Left lung (tissue), 10 donors: ENCODE data around the gene ST7L. TPM values are rescaled to one million over a fixed set of nuclear protein-coding genes. Genes with fewer than 3 reads are reported as not detected.
A peak's percentile ranks its signal among the peaks of the same experiment; 100 is the strongest.

Source experiments
- ATAC-seq: fragments of 200-7000 bp; cut with Tn5 transposase; one replicate; pipeline ENCODE4 v1.9.1; 2020; ENCODE audit warnings: moderate library complexity
- DNase-seq, 4 donors: peaks; one replicate each; pipeline ENCODE4 v3.0.0-alpha.2; 2013 to 2020
- H3K27ac ChIP-seq, 2 donors: fragments of 200-600 bp; sonication (generic) in 1 of 2; one replicate each; pipeline versions ENCODE4 v1.5.0 to v1.8.0; 2020 to 2021
- H3K27me3 ChIP-seq, 2 donors: fragments of 200-600 bp; sonication (generic) in 1 of 2; one replicate each; pipeline versions ENCODE4 v1.5.0 to v1.8.0; 2020 to 2021
- H3K36me3 ChIP-seq, 2 donors: fragments of 200-600 bp; sonication (generic) in 1 of 2; one replicate each; pipeline versions ENCODE4 v1.5.0 to v1.8.0; 2020 to 2021
- H3K4me1 ChIP-seq, 2 donors: fragments of 200-600 bp; one replicate each; pipeline ENCODE4 v1.8.0; 2021
- H3K4me3 ChIP-seq, 2 donors: fragments of 200-600 bp; sonication (generic) in 1 of 2; one replicate each; pipeline versions ENCODE4 v1.5.0 to v1.8.0; 2020 to 2021; ENCODE audit warnings: mild to moderate bottlenecking in 1 of 2
- H3K9me3 ChIP-seq, 2 donors: fragments of 200-600 bp; sonication (generic) in 1 of 2; one replicate each; pipeline versions ENCODE4 v1.5.0 to v1.8.0; 2020 to 2021
- intact Hi-C, 2 donors: fragments of 100-400 bp; cut with DNase I; formaldehyde crosslinking; loops; one replicate each; pipeline versions ENCODE4 v1.11.2 to v1.14.2; 2022
- polyA plus RNA-seq, 6 donors: library from polyadenylated mRNA; unstranded; fragments of 120-200 nt; gene quantifications; one replicate each; pipeline ENCODE4 v1.2.1, GENCODE V29; 2013; ENCODE audit not compliant: insufficient read length in 6 of 6
- total RNA-seq, 2 donors: library from RNA; stranded (reverse); fragmentation: NEBNext Ultra II Directional; extraction: Animal tissue kit (Norgen Biotek cat#: 25700); gene quantifications; one replicate each; pipeline ENCODE4 v1.2.1, GENCODE V29; 2021
- TF ChIP-seq, protein P1 (sequence below), 2 donors: fragments of 200-600 bp; sonication (generic) in 1 of 2; IDR thresholded peaks; one replicate each; pipeline versions ENCODE4 v1.5.0 to v1.8.0; 2021; ENCODE audit warnings: antibody characterized with exemption in 2 of 2
- donor health status: DM: no; HTN: yes; CAD: no.
- donor health status: DM: no; HTN: no; CAD: no.

ST7L gene
- total and polyA plus RNA-seq, 8 donors: 15.9 to 35.2 (median 26.8) TPM

DNA sequence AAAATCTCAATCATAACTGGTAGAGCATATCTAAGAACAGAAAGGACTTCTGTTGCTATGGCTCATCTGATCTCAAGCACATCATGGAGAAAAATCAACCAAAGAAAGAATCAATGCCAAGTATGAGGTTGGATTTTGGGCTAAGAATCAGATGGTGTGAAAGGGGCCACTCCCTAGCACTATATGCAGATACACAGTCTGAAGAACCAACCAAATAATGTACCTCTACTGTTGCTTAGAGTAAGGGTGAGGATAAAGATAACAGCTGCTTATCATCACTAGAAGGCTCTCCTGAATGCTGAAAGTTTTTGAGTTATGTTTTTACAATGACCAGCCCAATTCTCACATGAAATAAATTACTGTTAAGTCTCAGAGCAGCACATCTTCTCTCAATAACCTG, 35.6 kb downstream of the ST7L start:
- H3K27me3 ChIP-seq: no peaks in the 10 kb centered on the region
- no peaks in the 10 kb centered on the region for H3K4me1 ChIP-seq
- no peak for ATAC-seq
- H3K27ac ChIP-seq: no peak overlapping the region
- TF ChIP-seq, protein P1, sequence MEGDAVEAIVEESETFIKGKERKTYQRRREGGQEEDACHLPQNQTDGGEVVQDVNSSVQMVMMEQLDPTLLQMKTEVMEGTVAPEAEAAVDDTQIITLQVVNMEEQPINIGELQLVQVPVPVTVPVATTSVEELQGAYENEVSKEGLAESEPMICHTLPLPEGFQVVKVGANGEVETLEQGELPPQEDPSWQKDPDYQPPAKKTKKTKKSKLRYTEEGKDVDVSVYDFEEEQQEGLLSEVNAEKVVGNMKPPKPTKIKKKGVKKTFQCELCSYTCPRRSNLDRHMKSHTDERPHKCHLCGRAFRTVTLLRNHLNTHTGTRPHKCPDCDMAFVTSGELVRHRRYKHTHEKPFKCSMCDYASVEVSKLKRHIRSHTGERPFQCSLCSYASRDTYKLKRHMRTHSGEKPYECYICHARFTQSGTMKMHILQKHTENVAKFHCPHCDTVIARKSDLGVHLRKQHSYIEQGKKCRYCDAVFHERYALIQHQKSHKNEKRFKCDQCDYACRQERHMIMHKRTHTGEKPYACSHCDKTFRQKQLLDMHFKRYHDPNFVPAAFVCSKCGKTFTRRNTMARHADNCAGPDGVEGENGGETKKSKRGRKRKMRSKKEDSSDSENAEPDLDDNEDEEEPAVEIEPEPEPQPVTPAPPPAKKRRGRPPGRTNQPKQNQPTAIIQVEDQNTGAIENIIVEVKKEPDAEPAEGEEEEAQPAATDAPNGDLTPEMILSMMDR (IDR thresholded peaks at IDR 0.05): no peak
- intact Hi-C loops: no loop called here
- no peaks in the 10 kb centered on the region for H3K9me3 ChIP-seq
- no peak overlapping the region for H3K4me3 ChIP-seq
- peaks cover 0 to 27% of the 10 kb centered on the region in 2 donors for H3K36me3 ChIP-seq
- DNase-seq: no peak

DNA sequence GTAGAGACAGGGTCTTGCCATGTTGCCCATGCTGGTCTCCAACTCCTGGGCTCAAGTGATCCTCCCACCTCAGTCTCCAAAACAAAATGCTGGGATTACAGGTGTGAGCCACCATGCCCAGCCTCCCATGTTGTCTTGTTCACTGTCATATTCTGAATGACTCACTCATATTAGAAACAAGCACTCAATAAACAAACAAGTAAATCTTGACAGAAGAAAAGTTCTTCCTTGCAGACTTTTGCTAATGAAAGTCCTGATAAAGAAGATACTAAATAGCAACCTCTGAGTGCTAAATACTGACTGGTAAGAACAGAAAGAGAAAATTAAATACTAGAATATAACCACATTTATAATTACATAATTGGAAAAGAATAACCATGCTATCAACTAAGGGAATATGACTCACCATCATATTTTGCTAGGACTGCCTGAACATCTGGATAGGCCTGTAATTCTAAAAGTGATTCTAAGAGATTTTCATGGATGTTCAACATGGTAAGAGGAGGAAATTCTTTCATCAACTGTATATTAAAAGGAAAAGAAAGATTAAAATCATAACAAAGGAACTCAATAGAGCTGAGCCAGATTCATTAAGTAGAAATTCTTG, 37.3 kb downstream of the ST7L start:
- no peaks in the 10 kb centered on the region for H3K9me3 ChIP-seq
- H3K27me3 ChIP-seq: no peaks in the 10 kb centered on the region
- no peaks in the 10 kb centered on the region for H3K4me1 ChIP-seq
- H3K27ac ChIP-seq: no peak overlapping the region
- TF ChIP-seq, protein P1 (IDR thresholded peaks at IDR 0.05): no peak
- H3K36me3 ChIP-seq: peaks cover 0 to 36% of the 10 kb centered on the region in 2 donors
- no peak overlapping the region for H3K4me3 ChIP-seq
- intact Hi-C loops: no loop called here
- ATAC-seq: no peak
- DNase-seq: no peak

DNA sequence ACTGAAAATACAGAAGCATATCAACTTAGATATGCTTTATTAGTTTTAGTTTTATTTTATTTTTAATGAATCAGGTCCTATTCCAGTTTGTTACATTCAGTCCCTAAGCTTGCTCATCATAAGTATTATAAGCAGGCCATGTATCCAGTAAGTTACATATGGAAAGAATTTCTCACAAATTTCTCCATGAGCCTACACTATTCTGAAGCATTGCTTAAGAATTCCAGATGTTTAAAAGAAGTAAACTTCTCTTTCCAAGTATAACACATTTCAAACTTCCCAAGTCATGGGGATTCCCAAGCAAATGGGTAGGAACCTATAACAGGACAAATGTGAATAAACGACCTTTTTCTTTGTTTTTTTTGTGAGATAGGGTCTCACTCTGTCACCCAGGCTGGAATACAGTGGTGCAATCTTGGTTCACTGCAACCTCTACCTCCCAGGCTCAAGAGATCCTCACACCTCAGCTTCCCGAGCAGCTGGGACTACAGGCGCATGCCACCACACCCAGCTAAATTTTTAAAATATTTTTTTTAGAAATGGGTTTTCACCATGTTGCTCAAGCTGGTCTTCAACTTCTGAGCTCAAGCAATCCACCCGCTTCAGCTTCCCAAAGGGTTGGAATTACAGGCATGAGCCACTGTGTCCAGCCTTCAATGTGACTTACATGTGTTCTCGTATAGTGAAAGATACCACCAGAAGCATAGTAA, 39.0 kb downstream of the ST7L start:
- no peak for ATAC-seq
- intact Hi-C loops: no loop called here
- H3K36me3 ChIP-seq: peaks cover 0 to 51% of the 10 kb centered on the region in 2 donors

DNA sequence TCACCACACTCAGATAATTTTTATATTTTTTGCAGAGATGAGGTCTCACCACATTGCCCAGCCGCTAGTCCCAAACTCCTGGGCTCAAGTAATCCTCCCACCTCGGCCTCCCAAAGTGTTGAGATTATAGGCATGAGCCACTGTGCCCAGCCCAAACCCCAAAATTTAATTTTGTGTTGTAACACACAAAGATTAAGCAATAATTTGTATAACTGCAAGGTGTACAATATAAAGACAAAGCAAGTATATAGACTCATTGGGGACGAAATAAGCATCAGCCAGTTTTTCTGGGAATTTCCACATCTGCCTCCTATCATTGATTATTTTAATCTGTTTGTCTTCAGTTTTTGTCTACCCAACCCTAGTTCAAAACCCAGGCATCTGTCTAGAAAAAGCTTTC, 42.7 kb downstream of the ST7L start:
- TF ChIP-seq, protein P1 (IDR thresholded peaks at IDR 0.05): no peak

More for the DNA sequence above, 39.0 kb downstream of the ST7L start:
- Histone ChIP-seq H3K4me3 (no peak overlapping the region), H3K27me3 (no peaks in the 10 kb centered on the region), H3K4me1 (no peaks in the 10 kb centered on the region), H3K27ac (no peak overlapping the region), H3K9me3 (no peaks in the 10 kb centered on the region)
- no peak for DNase-seq
- TF ChIP-seq, protein P1 (IDR thresholded peaks at IDR 0.05): no peak

DNA sequence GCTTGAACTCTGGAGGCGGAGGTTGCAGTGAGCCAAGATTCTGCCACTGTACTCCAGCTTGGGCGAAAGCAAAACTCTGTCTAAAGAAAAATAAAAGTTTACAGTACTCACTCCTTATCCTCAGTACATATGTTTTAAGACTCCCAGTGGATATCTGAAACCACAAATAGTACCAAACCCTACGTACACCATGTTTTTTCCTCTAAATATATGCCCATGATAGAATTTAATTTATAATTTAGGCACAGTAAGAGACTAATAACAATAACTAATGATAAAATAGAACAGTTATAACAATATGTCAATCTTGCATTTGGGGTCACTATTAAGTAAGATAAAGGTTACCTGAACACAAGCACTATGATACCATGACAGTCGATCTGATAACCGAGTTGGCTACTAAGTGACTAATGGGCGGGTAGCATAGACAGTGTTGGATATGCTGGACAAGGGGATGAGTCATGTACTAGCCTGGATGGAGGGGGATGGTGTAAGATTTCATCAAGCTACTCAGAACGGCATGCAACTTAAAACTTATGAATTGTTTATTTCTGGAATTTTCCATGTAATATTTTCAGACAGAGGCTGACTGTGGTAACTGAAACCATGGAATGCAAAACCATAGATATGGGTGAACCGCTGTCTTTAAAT, 43.7 kb downstream of the ST7L start:
- peak; percentile 81 for ATAC-seq
- Histone ChIP-seq H3K36me3 (peaks cover 0 to 73% of the 10 kb centered on the region in 2 donors), H3K9me3 (no peaks in the 10 kb centered on the region), H3K27me3 (no peaks in the 10 kb centered on the region), H3K4me3 (no peak overlapping the region), H3K27ac (no peak overlapping the region), H3K4me1 (no peaks in the 10 kb centered on the region)
- intact Hi-C loops: no loop called here
- TF ChIP-seq, protein P1 (IDR thresholded peaks at IDR 0.05): no peak
- no peak for DNase-seq

More for the DNA sequence above, 42.7 kb downstream of the ST7L start:
- intact Hi-C loops: no loop called here
- Histone ChIP-seq H3K27ac (no peak overlapping the region), H3K27me3 (no peaks in the 10 kb centered on the region), H3K4me3 (no peak overlapping the region), H3K4me1 (no peaks in the 10 kb centered on the region), H3K9me3 (no peaks in the 10 kb centered on the region), H3K36me3 (peaks cover 0 to 80% of the 10 kb centered on the region in 2 donors)
- DNase-seq (no peak), ATAC-seq (no peak)
